ENCODE data around the gene COL11A2.
A peak's percentile ranks its signal among the peaks of the same experiment; 100 is the strongest.

Gene COL11A2

GRCh38 chr6:33206027-33206863 is 14.0 kb upstream of the COL11A2 start:
- DNase-seq, result no peak

- DNase-seq, result peak; percentile 22
Measured at GRCh38 chr6:33205191-33206026, 13.1 kb upstream of the COL11A2 start.

DNA sequence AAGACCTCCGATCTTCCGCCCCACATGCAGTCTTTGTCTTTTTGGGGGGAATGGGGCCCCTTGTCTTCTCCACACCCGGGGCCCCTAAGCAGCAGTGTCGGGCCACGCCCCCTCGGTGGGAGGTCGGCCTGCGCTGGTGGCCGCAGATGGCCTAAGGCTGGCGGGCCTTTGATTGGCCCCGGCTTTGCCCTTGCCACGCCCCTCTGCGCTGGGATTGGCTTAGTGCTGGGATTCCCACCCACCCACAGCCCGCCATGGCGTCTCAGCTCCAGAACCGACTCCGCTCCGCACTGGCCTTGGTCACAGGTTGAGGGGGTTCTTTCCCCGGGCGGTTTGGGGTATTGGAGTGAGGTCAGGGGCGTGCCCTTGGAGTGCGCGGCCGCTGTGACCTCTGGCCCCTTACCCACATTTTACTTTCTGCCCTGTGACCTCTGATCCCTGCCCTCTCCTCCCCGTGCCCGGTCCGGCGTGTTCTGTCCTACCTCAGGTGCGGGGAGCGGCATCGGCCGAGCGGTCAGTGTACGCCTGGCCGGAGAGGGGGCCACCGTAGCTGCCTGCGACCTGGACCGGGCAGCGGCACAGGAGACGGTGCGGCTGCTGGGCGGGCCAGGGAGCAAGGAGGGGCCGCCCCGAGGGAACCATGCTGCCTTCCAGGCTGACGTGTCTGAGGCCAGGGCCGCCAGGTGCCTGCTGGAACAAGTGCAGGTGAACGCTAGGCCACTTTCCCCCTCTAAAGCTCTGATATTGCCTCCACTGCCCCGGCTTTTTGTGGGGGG is 12.3 kb upstream of the COL11A2 start, which contains the start of gene HSD17B8:
TSS of gene HSD17B8 (plus strand) at position 241 of the 776 bp plus-strand sequence. CDS start at position 255, 14 bp downstream.
- DNase-seq, result peak; percentile 91

DNA sequence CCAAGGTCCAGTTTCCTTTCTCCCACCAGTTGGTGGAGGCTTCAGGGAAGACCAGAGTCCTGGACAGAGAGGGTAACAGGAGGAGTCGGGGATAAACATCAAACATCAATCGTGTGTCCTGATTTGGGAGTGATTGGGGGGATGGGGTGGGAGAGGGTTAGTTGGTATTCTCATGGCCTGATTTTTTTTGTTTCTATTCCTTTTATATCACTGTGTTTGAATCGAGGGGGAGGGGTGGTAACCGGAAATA is 11.8 kb upstream of the COL11A2 start:
- no peak for DNase-seq

DNA sequence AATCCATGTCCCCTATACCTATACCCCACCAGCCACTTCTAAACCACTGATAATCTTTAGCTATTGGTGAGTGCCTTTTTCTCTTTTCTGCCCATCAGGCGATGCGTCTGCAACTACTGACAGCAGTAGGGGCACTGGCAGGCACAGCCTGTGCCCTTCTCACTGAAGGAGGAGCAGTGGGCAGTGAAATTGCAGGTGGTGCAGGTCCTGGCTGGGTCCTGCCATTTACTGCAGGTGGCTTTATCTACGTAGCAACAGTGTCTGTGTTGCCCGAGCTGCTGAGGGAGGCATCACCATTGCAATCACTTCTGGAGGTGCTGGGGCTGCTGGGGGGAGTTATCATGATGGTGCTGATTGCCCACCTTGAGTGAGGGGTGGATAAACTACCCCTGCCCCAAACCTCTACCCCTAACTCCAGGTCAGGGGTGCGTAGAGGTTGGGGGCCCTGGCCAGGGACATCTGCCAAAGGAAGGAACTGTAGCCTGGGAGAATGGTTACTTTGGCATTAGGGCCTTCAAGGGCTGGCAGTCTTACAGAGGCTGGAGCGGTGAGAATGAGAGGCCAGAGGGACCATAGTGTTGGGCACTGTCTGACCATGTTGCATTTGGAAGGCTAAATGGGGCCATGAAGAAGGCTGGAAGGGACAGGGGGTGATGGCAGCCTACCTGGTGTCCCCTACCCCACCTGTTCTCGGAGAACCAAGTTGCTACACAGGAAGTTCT is 11.3 kb upstream of the COL11A2 start:
- DNase-seq, result no peak

- DNase-seq, result no peak
Measured at GRCh38 chr6:33202799-33203198, 10.5 kb upstream of the COL11A2 start.

- DNase-seq, result no peak
Measured at GRCh38 chr6:33201935-33202334, 9.7 kb upstream of the COL11A2 start.

- DNase-seq, result no peak
Measured at GRCh38 chr6:33201147-33201545, 8.9 kb upstream of the COL11A2 start.

- DNase-seq, result peak; percentile 98
Measured at GRCh38 chr6:33200219-33201146, 8.2 kb upstream of the COL11A2 start, which contains the start of the genes RXRB and SLC39A7. Gene RXRB (minus strand): TSS chr6:33200665. CDS start chr6:33200476, 189 bp downstream. Gene SLC39A7 (plus strand): TSS chr6:33200867. CDS start chr6:33201246, 379 bp downstream.

- DNase-seq, result peak; percentile 54
Measured at GRCh38 chr6:33199687-33200218, 7.5 kb upstream of the COL11A2 start.

GRCh38 chr6:33198853-33199436 is 6.7 kb upstream of the COL11A2 start:
- DNase-seq, result no peak

- DNase-seq, result no peak
Measured at GRCh38 chr6:33198159-33198852, 6.0 kb upstream of the COL11A2 start.

GRCh38 chr6:33197431-33198048 is 5.3 kb upstream of the COL11A2 start:
- peak; percentile 67 for DNase-seq

- no peak for DNase-seq
Measured at GRCh38 chr6:33195304-33196165, 3.3 kb upstream of the COL11A2 start.

DNA sequence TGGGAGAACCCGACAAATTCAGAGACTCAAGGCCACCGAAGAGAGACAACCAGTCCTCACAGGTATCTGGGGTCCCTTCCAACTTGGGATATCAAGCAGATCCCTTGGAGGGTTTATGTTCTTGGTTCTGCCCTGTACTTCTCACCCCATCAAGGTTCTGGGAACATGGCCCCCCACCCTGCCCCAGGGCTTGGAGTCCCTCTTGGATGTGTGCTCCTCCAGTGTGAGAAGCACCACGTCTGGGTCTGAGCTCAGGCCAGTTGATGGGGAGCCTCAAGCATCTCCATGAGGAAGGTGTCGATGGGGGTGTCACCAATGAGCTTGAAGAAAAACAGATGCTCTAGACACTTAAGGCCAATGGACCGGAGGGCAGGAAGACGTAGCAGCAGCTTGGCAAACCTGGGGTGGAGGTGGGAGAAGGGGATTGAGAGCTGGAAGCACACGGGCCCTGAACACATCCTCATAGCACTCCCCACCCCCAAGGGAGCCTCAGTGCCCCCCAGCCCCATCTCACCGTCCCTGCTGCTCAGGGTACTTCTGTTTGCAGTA is 2.2 kb upstream of the COL11A2 start:
- no peak for DNase-seq

DNA sequence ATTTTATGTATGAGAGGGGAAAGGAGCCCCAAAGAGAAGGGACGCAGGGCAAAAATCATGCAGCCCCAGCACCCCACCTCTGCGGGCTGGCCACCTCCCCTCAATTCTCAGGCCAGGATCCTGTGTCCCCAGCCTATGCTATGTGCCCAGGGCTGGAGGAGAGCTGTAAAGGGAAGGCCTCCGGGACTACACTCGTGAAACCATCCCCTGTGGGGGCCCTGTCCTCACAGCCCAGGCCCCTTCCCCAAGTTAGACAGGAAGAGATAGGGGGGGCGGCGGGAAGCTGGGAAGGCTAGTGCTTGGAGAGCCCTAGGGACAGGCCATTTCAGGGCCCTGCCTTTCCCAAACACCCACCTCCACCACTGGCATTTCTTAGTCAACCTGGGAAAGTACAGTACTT is 1.4 kb upstream of the COL11A2 start:
- no peak for DNase-seq

DNA sequence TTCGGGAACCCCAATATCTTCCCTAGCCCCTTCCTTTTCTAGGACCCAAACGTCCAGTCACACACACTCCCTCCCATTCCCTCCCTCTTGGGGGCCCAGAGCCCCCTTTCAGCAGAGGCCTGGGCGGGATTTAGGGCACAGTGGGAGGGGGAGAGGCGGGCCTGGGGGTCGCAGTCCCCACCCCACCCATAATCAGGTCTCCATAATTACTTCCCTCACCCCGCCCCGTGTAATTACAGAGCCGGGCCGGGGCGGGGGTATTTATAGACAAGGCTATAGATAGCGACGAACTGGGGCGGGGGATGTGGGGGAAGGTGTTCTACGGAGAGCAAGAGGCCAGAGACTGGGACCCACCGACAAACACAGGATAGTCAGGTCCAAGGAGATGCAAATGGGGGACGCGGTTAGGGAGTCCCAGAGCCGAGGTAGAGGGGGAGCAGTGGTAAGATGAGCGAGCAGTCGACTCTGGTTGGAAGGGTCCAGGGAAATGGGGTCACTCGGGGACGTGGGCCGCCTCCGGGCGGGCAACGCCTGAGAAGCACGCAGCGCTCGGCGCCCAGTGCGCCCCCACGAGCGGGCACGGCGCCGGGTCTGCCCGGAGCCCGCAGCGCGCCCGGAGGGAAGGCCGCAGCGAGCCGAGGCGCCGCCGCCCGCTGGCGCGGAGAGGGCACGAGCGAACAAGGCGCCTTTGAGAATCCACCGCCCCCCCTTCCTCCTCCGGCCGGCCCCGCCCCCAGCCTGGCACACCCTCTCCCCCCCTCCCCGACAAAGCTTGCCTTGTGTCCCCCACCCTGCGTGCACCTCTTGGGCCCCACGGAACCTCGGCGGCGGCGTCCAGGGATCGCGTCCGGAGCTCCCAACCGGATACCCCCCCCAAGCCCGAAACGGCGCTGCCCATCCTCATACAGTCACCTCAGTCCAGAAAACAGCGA is 670 bp upstream of the COL11A2 start:
- DNase-seq, result peak; percentile 58
